22Rv1 (cell line): ENCODE results near the gene SEMA4A.

Source experiments
- CTCF ChIP-seq: fragments of 450-650 bp; IDR thresholded peaks from 2 replicates; pipeline ENCODE4 v1.5.1; 2017; ENCODE audit warnings: mild to moderate bottlenecking
- ZFX ChIP-seq: fragments of 450-650 bp; IDR thresholded peaks from 2 replicates; pipeline ENCODE4 v1.6.1; 2017; ENCODE audit warnings: antibody characterized with exemption, borderline replicate concordance

GRCh38 chr1:156157966-156158365 is 4.6 kb downstream of the SEMA4A start:
- TF ChIP-seq CTCF: no peak
- no peak for TF ChIP-seq ZFX
